Endodermal cell (in vitro differentiated cells): ENCODE results near the gene WBP11. TPM values are rescaled to one million over a fixed set of nuclear protein-coding genes. Genes with fewer than 3 reads are reported as not detected.

ENCODE experiments used
- DNase-seq: peaks from one replicate; pipeline ENCODE4 v3.0.0-alpha.2; 2017
- H3K27ac ChIP-seq: 2 replicates; pipeline ENCODE4 v1.5.1; 2013; ENCODE audit warnings: mild to moderate bottlenecking, low read depth, low read length, moderate library complexity
- H3K27me3 ChIP-seq: 2 replicates; pipeline ENCODE4 v1.6.1; 2013; ENCODE audit warnings: mild to moderate bottlenecking, low read length, moderate library complexity; ENCODE audit not compliant: insufficient read depth, control insufficient read depth, poor library complexity, severe bottlenecking
- H3K36me3 ChIP-seq: 2 replicates; pipeline ENCODE4 v1.7.0; 2013; ENCODE audit warnings: mild to moderate bottlenecking, low read length, moderate library complexity; ENCODE audit not compliant: control insufficient read depth, insufficient read depth
- H3K4me1 ChIP-seq: one replicate; pipeline ENCODE4 v1.7.0; 2013; ENCODE audit warnings: low read length; ENCODE audit not compliant: control insufficient read depth, insufficient read depth
- H3K4me3 ChIP-seq: 2 replicates; pipeline ENCODE4 v1.5.1; 2013; ENCODE audit warnings: mild to moderate bottlenecking, low read length, moderate library complexity
- H3K9ac ChIP-seq: 2 replicates; pipeline ENCODE4 v1.6.1; 2013; ENCODE audit warnings: mild to moderate bottlenecking, low read length, moderate library complexity; ENCODE audit not compliant: poor library complexity, severe bottlenecking; ENCODE audit errors: extremely low read depth
- H3K9me3 ChIP-seq: 2 replicates; pipeline ENCODE4 v1.6.1; 2013; ENCODE audit warnings: mild to moderate bottlenecking, low read length, moderate library complexity; ENCODE audit not compliant: control insufficient read depth
- H3K27ac Mint-ChIP-seq: 2 replicates; pipeline ENCODE4 v1.8.0; 2020; ENCODE audit warnings: mixed read lengths
- H3K27me3 Mint-ChIP-seq: 2 replicates; pipeline ENCODE4 v1.8.0; 2021; ENCODE audit warnings: mild to moderate bottlenecking, mixed read lengths; ENCODE audit not compliant: insufficient read depth
- H3K36me3 Mint-ChIP-seq: 2 replicates; pipeline ENCODE4 v1.8.0; 2020; ENCODE audit warnings: low read depth, mixed read lengths
- H3K4me1 Mint-ChIP-seq: 2 replicates; pipeline ENCODE4 v1.8.0; 2020; ENCODE audit warnings: mixed read lengths
- H3K4me3 Mint-ChIP-seq: 2 replicates; pipeline ENCODE4 v1.8.0; 2020; ENCODE audit warnings: mild to moderate bottlenecking, moderate library complexity, mixed read lengths
- H3K9me3 Mint-ChIP-seq: 2 replicates; pipeline ENCODE4 v1.8.0; 2020; ENCODE audit warnings: mild to moderate bottlenecking, mixed read lengths
- WGBS, 2 experiments: methylation state at CpG; one replicate each; pipeline versions ENCODE4 v1.1.5 to v1.1.7; 2013; ENCODE audit warnings: missing lambda C conversion rate in 2 of 2, mixed read lengths in 1 of 2; ENCODE audit not compliant: insufficient coverage in 1 of 2, insufficient read length in 1 of 2; 5-methylcytosine and 5-hydroxymethylcytosine counted together
- total RNA-seq, 2 donors: library from RNA; stranded (reverse); fragmentation: NEBNext Ultra II Directional in 1 of 2; extraction: Animal tissue kit (Norgen Biotek cat#: 25700) in 1 of 2; gene quantifications; 2 replicates in 1 of 2; 3 replicates in 1 of 2; pipeline ENCODE4 v1.2.1, GENCODE V29; 2021
- TF ChIP-seq, protein P1 (sequence below): fragments of 200-600 bp; sonication (generic); conservative IDR thresholded peaks from 2 replicates; pipeline ENCODE4 v1.5.0; 2021; ENCODE audit warnings: antibody characterized with exemption, mild to moderate bottlenecking

Gene WBP11
- total RNA-seq, 2 donors from 2014 or later, result 97.4 to 150 TPM

DNA sequence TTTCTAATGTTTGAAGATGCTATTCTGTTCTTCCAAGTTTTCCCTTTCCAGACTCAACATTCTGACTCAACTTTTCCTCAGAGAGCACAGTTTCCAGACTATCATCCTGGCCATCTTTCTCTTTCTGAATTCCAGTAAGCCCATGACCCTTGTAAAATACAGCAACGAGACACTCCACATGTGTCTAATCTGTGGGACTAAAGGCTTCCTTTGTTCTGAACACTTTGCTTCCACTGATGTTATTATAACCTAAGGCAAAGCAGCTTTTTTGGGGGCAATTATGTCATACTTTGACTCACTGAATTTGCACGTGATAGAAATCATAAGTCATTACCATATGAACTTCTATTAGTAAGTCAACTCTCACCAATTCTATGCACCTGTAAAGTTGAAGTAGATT lies 46.4 kb upstream of the WBP11 start:
- Histone ChIP-seq H3K4me3 (no peak overlapping the region), H3K9me3 (no peaks in the 10 kb centered on the region), H3K36me3 (no peaks in the 10 kb centered on the region), H3K27ac (no peak overlapping the region), H3K9ac (no peak overlapping the region), H3K4me1 (no peaks in the 10 kb centered on the region), H3K27me3 (no peaks in the 10 kb centered on the region)
- no peak overlapping the region for H3K4me3 Mint-ChIP-seq
- no peaks in the 10 kb centered on the region for H3K27me3 Mint-ChIP-seq
- 79 to 82% methylated on average over 2 of the region's 2 CpGs for WGBS, 2 experiments
- H3K4me1 Mint-ChIP-seq, result peaks cover 14% of the 10 kb centered on the region
- H3K36me3 Mint-ChIP-seq, result no peaks in the 10 kb centered on the region
- no peak for DNase-seq
- no peaks in the 10 kb centered on the region for H3K9me3 Mint-ChIP-seq
- TF ChIP-seq, protein P1, sequence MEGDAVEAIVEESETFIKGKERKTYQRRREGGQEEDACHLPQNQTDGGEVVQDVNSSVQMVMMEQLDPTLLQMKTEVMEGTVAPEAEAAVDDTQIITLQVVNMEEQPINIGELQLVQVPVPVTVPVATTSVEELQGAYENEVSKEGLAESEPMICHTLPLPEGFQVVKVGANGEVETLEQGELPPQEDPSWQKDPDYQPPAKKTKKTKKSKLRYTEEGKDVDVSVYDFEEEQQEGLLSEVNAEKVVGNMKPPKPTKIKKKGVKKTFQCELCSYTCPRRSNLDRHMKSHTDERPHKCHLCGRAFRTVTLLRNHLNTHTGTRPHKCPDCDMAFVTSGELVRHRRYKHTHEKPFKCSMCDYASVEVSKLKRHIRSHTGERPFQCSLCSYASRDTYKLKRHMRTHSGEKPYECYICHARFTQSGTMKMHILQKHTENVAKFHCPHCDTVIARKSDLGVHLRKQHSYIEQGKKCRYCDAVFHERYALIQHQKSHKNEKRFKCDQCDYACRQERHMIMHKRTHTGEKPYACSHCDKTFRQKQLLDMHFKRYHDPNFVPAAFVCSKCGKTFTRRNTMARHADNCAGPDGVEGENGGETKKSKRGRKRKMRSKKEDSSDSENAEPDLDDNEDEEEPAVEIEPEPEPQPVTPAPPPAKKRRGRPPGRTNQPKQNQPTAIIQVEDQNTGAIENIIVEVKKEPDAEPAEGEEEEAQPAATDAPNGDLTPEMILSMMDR, result no peak
- H3K27ac Mint-ChIP-seq, result no peak overlapping the region

DNA sequence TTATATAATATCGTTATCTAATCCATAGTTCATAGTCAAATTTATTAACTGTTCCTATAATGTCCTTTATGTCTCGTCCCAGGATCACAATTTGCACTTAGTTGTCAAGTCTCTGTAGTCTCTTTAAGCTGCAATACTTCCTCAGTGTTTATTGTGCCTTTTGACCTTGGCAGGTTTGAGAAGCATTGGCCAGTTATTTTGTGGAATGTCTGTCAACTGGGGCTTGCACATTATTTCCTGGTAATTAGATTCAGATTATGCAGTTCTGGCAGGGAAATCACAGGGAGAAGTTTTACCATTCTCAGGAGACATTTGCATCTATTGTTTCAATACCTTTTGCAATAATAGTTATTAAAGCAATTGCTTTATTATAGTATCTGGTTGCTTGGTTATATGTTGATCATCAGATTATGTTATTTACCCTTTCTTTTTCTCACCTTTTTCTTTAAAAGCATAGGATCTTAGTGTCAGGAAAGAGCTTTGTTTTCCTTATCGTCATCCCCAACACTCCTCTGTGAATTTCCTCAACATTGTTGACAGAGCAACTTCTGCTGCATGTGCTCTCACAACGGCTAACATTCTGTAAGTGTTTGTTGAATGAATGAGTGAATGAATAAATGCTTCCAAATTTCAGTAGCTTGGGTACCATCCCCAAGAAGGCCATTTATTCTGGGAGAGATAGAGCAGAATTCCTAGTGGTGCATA lies 43.8 kb upstream of the WBP11 start:
- DNase-seq, result no peak
- 81 to 84% methylated on average over 3 to 4 of the region's 4 CpGs for WGBS, 2 experiments
- Histone ChIP-seq H3K27me3 (no peaks in the 10 kb centered on the region), H3K36me3 (no peaks in the 10 kb centered on the region), H3K9ac (no peak overlapping the region), H3K27ac (no peak overlapping the region), H3K4me1 (no peaks in the 10 kb centered on the region), H3K4me3 (no peak overlapping the region), H3K9me3 (no peaks in the 10 kb centered on the region)
- TF ChIP-seq, protein P1, result no peak
- Mint-ChIP-seq H3K4me3 (no peak overlapping the region), H3K4me1 (peaks cover 11% of the 10 kb centered on the region), H3K27me3 (no peaks in the 10 kb centered on the region), H3K9me3 (no peaks in the 10 kb centered on the region), H3K36me3 (no peaks in the 10 kb centered on the region), H3K27ac (no peak overlapping the region)

DNA sequence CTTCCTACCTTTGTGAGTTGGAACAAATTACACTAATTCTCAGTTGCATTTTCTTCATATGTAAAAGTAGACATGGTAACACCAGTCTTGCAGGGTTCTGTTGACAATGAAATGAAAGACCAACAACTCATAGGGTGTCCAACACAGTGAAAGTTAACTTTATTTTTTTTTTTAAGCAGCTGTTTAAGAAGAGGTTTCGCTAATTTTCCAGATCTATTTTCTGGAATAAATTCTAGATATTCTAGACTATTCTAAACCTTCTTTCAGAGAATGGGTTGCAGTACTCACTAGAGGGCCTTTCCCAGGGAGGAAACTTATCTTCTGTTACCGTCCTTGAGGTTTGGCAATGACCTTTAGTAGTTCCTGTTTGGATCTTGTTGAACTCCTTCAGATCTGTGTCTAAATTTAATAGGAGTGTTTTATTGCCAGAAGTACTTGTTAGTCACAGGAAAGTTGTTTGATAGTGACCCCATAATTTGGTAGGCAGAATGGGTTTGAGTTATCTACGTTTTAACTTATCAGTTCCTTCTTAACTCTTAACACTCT lies 42.8 kb upstream of the WBP11 start:
- 71 to 87% methylated on average over 1 to 3 of the region's 3 CpGs for WGBS, 2 experiments
- no peak for DNase-seq
- no peak overlapping the region for H3K27ac ChIP-seq
- Mint-ChIP-seq H3K36me3 (no peaks in the 10 kb centered on the region), H3K27me3 (no peaks in the 10 kb centered on the region), H3K4me1 (peaks cover 14% of the 10 kb centered on the region), H3K9me3 (no peaks in the 10 kb centered on the region), H3K4me3 (no peak overlapping the region), H3K27ac (no peak overlapping the region)
- no peaks in the 10 kb centered on the region for H3K36me3 ChIP-seq
- no peak overlapping the region for H3K4me3 ChIP-seq
- H3K9me3 ChIP-seq, result no peaks in the 10 kb centered on the region
- TF ChIP-seq, protein P1, result peak; percentile 26
- no peaks in the 10 kb centered on the region for H3K4me1 ChIP-seq
- H3K27me3 ChIP-seq, result no peaks in the 10 kb centered on the region
- H3K9ac ChIP-seq, result no peak overlapping the region
